Retinal pigment epithelial cell (primary cell): Measurements from ENCODE around the gene ARID3C.

ENCODE experiments used
- DNase-seq: peaks from one replicate; pipeline ENCODE4 v3.0.0-alpha.2; 2010; ENCODE audit warnings: low read depth
- H3K4me3 ChIP-seq: 2 replicates; pipeline ENCODE4 v1.5.1; 2011; ENCODE audit warnings: mild to moderate bottlenecking, low read length, control low read depth, moderate library complexity
- CTCF ChIP-seq: conservative IDR thresholded peaks from 2 replicates; pipeline ENCODE4 v1.5.1; 2011; ENCODE audit warnings: low read depth, low read length, control low read depth, inconsistent platforms

Gene ARID3C, protein sequence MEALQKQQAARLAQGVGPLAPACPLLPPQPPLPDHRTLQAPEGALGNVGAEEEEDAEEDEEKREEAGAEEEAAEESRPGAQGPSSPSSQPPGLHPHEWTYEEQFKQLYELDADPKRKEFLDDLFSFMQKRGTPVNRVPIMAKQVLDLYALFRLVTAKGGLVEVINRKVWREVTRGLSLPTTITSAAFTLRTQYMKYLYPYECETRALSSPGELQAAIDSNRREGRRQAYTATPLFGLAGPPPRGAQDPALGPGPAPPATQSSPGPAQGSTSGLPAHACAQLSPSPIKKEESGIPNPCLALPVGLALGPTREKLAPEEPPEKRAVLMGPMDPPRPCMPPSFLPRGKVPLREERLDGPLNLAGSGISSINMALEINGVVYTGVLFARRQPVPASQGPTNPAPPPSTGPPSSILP

DNA sequence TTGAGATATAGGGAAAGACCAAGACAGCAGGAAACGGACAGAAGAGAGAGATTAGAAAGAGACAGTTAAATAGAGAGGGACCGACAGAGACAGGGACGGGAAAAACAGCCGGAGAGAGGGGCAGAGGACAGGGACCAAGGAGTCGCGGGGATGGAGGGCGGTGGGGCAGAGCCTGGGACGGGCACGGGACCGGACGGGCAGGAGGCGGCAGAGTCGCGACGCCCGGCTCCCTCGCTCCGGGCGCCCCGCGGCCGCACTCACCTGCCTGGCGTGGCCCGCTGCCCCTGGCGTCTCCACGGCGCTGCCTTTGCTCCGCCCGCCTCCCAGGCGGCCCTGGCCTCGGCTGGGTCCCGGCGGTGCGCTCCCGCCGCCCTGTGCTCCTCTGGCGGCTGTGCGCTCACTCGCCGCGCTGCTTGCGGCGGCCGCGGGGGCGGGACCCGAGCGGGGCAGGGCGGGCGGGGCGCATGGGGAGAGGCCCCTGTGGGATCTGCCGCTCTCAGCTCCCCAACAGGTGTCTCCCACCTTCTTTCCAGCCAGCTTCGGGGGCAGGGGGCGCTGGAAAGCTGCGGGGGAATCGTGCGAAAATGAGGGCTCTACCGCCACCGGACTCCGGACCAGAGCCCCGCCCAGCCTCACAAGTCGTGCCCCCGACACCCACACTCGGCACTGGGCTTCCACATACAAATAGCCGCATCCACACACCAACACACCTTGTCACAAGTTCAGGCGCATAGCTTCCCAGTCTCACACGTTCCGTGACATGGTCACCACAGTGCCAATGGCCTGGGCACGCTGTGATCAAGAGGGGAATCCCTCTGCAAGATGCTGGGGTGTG is at the start of gene ARID3C:
Gene ARID3C, minus strand, starts transcription at position 411 of the 835 bp plus-strand sequence. CDS start 1,052 bp downstream, outside the sequence.
- peak within 1 kb of the TSS; percentile 19 for H3K4me3 ChIP-seq
- no peak for TF ChIP-seq CTCF
- no peak for DNase-seq

DNA sequence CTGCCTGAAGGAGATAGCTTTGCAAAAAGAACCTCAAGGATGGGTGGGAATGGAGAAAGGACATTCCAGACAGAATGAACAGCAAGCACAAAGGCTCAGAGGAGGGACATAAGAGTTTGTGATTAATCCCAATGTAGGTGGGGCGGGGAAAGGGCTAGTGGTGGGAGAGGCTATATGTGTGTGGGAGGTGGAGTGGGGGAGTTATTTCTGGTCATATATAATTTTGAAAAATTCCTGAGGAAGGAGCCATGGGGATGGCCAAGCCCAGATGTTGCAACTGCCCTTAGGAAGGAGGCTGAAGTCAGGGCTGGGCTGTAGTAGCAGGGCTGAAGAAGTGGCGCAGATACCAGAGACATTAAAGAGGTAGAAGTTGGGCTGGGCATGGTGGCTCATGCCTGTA is 47.0 kb upstream of the ARID3C start:
- TF ChIP-seq CTCF: no peak

DNA sequence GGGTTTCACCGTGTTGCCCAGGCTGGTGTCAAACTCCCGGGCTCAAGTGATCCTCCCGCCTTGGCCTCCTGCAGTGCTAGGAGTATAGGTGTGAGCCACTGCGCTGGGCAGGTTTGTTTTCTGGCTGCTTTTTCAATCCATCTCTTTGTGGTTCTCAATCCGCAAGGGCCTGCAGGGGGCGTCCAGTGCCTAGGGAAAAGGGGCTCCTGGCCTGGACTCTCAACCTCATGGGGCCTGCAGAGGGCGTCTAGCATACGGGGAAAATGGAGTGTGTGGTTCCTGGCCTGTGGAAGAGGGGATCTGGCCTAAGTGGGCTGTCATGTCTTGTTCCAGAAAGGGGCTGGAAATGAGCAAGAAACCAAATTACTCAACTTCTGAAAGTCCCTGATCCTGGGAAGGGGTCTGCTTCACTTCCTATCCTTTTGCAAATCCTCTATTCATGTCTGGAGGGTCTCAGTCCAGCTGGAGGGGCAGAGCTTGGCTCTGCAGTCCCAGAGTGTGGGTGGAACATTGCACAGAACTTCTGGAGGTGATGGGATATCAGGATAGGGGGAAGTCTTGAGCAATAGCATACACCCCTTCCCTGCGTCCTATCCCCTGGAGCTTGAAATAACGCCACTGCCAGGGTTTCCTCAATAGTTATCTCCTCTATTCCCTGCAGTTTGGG is 46.3 kb upstream of the ARID3C start:
- DNase-seq: peak; percentile 18
- H3K4me3 ChIP-seq: no peak overlapping the region
- TF ChIP-seq CTCF: peak; percentile 97

More for the DNA sequence above, 47.0 kb upstream of the ARID3C start:
- DNase-seq: no peak
- no peak overlapping the region for H3K4me3 ChIP-seq

DNA sequence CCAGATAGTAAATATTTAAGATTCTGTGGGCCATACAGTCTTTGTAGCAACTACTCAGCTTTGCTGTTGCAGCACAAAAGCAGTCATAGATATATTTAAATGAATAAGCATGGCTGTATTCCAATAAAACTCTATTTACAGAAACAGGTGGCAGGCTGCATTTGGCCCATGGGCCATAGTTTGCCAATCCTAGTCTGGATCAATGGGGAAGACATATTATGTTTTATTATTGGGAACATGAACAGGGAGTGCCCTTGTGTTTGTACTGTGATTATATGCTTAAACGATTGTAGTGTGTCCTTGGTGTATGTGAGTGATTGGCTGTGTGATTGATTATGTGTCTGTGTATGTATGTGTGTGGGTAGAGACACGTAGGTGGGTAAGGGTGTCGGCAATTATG is 45.6 kb upstream of the ARID3C start:
- DNase-seq: no peak
- TF ChIP-seq CTCF: no peak
- no peak overlapping the region for H3K4me3 ChIP-seq

- no peak overlapping the region for H3K4me3 ChIP-seq
- no peak for DNase-seq
- TF ChIP-seq CTCF: no peak
Measured at GRCh38 chr9:34671307-34671706, 42.4 kb upstream of the ARID3C start.

GRCh38 chr9:34669809-34670562 is 41.1 kb upstream of the ARID3C start:
- TF ChIP-seq CTCF: no peak
- H3K4me3 ChIP-seq: no peak overlapping the region
- DNase-seq: no peak
